ENCODE results near the gene FCN3. TPM values are rescaled to one million over a fixed set of nuclear protein-coding genes. Genes with fewer than 3 reads are reported as not detected.

The FCN3 gene
- polyA plus RNA-seq, 2 of the 4 experiments (the other 2 are of a cell fraction), result not detected

GRCh38 chr1:27361553-27361952 lies 13.1 kb downstream of the FCN3 start:
- H3K4me3 ChIP-seq, result no peak overlapping the region
- ATAC-seq (no peak), DNase-seq (ENCODE audit: low read depth in 1 of 2, low spot score in 1 of 2) (no peak), FAIRE-seq (no peak)
- ChIA-PET POLR2A (no interaction called here), CTCF (interaction anchor here (1.2 to 2.6 kb wide), 6 partner anchors 10 to 244 kb away, joined by 3 to 9 read pairs (median 4); no protein-coding TSS in a partner anchor)
- H3K4me1 ChIP-seq, result peaks cover 7% of the 10 kb centered on the region
- no peaks in the 10 kb centered on the region for H3K9me3 ChIP-seq
- no peak overlapping the region for H3K27ac ChIP-seq
- no peak overlapping the region for H3K4me2 ChIP-seq
- TF ChIP-seq NR3C1 (IDR thresholded peaks at IDR 0.05), result no peak
- TF ChIP-seq HOXA7 (CRISPR knock-in tag; IDR thresholded peaks at IDR 0.05), result no peak
- TF ChIP-seq ZNF302 (CRISPR knock-in tag; IDR thresholded peaks at IDR 0.05), result no peak
- 79% methylated on average over 7 of the region's 8 CpGs for WGBS (ENCODE audit: missing lambda C conversion rate)

GRCh38 chr1:27361044-27361402 lies 13.6 kb downstream of the FCN3 start:
- no peaks in the 10 kb centered on the region for H3K9me3 ChIP-seq

GRCh38 chr1:27360159-27361043 lies 14.2 kb downstream of the FCN3 start:
- peaks cover 7% of the 10 kb centered on the region for H3K4me1 ChIP-seq
- FAIRE-seq (no peak), DNase-seq (ENCODE audit: low read depth in 1 of 2, low spot score in 1 of 2) (no peak), ATAC-seq (no peak)
- no peaks in the 10 kb centered on the region for H3K9me3 ChIP-seq
- WGBS (ENCODE audit: missing lambda C conversion rate), result 89% methylated on average over 43 of the region's 71 CpGs
- H3K4me2 ChIP-seq, result no peak overlapping the region
- CTCF ChIA-PET, result interaction anchor here (0.7 to 12.1 kb wide), 4 partner anchors 24 to 246 kb away, joined by 3 to 134 read pairs (median 8); partner anchors contain the start of gene SYTL1
- POLR2A ChIA-PET, result no interaction called here
- no peak overlapping the region for H3K27ac ChIP-seq
- no peak overlapping the region for H3K4me3 ChIP-seq
- no peak for TF ChIP-seq SREBF2 (IDR thresholded peaks at IDR 0.05)
- TF ChIP-seq CHD2 (IDR thresholded peaks at IDR 0.05; ENCODE audit: low read length, partially characterized antibody), result no peak
- TF ChIP-seq RARB (CRISPR knock-in tag; IDR thresholded peaks at IDR 0.05), result no peak
- no peak for TF ChIP-seq ATOH8 (CRISPR knock-in tag; IDR thresholded peaks at IDR 0.05; ENCODE audit: low read depth)
- no peak for TF ChIP-seq HDAC2 (IDR thresholded peaks at IDR 0.05)

More at GRCh38 chr1:27361044-27361402, 13.6 kb downstream of the FCN3 start:
- no peak for TF ChIP-seq CHD4 (IDR thresholded peaks at IDR 0.05; ENCODE audit: borderline replicate concordance)
- no peak for TF ChIP-seq FOSL2 (IDR thresholded peaks at IDR 0.05)
- no peak for TF ChIP-seq FOSL2 (CRISPR knock-in tag; IDR thresholded peaks at IDR 0.05)
- TF ChIP-seq RARB (CRISPR knock-in tag; IDR thresholded peaks at IDR 0.05), result no peak
- TF ChIP-seq ELK1 (IDR thresholded peaks at IDR 0.05; ENCODE audit: low read depth, low read length), result no peak
- TF ChIP-seq ESRRA (IDR thresholded peaks at IDR 0.05; ENCODE audit: borderline replicate concordance, low read length), result no peak
- TF ChIP-seq POLR2A (IDR thresholded peaks at IDR 0.05; ENCODE audit: low read length), result no peak
- TF ChIP-seq HDAC2 (IDR thresholded peaks at IDR 0.05), result no peak
- no peak for TF ChIP-seq JUNB (IDR thresholded peaks at IDR 0.05)
- no peak for TF ChIP-seq RCOR1 (IDR thresholded peaks at IDR 0.05; ENCODE audit: low read depth, low read length)
- TF ChIP-seq NPAS2 (CRISPR knock-in tag; IDR thresholded peaks at IDR 0.05; ENCODE audit: borderline replicate concordance), result no peak
- no peak for TF ChIP-seq CTCF (IDR thresholded peaks at IDR 0.05)
- no peak for TF ChIP-seq MYC (IDR thresholded peaks at IDR 0.05; ENCODE audit: borderline replicate concordance, low read length)
- TF ChIP-seq TP53 (CRISPR knock-in tag; IDR thresholded peaks at IDR 0.05), result no peak
- CTCF ChIA-PET, result interaction anchor here (0.7 to 2.6 kb wide), 5 partner anchors 10 to 245 kb away, joined by 3 to 9 read pairs (median 3); no protein-coding TSS in a partner anchor
- no peak overlapping the region for H3K4me2 ChIP-seq
- H3K4me3 ChIP-seq, result no peak overlapping the region
- POLR2A ChIA-PET, result no interaction called here
- no peak for FAIRE-seq
- no peak overlapping the region for H3K27ac ChIP-seq
- WGBS (ENCODE audit: missing lambda C conversion rate), result 98% methylated on average over 21 of the region's 21 CpGs
- no peak for DNase-seq (ENCODE audit: low read depth in 1 of 2, low spot score in 1 of 2)
- H3K4me1 ChIP-seq, result peaks cover 7% of the 10 kb centered on the region
- no peak for ATAC-seq

Data from A549 (cell line).